ENCODE data around the gene EIF1AX.

- TF ChIP-seq POLR2A (IDR thresholded peaks at IDR 0.05) = no peak
- no peak for TF ChIP-seq POLR2AphosphoS5 (IDR thresholded peaks at IDR 0.05)
- TF ChIP-seq CTCF (IDR thresholded peaks at IDR 0.05) = no peak
- TF ChIP-seq EP300 (IDR thresholded peaks at IDR 0.05) = no peak
Observed at GRCh38 chrX:20173856-20174255, 32.2 kb upstream of the EIF1AX start.

All from sigmoid colon (tissue), 4 donors.